A549 treated with CORT108297 at 1 μM for 4 hours (cell line): Measurements from ENCODE around the gene PLEKHB2. TPM values are rescaled to one million over a fixed set of nuclear protein-coding genes. Genes with fewer than 3 reads are reported as not detected.

Experiments used
- total RNA-seq: library from RNA; stranded (reverse); fragments of 200-300 nt; extraction: Qiagen RNA extraction; gene quantifications from 5 replicates; pipeline ENCODE4 v1.2.3, GENCODE V29; 2022

Gene PLEKHB2
- total RNA-seq = 68.8 to 80.4 TPM (median 78.0 TPM) in 5 replicates

DNA sequence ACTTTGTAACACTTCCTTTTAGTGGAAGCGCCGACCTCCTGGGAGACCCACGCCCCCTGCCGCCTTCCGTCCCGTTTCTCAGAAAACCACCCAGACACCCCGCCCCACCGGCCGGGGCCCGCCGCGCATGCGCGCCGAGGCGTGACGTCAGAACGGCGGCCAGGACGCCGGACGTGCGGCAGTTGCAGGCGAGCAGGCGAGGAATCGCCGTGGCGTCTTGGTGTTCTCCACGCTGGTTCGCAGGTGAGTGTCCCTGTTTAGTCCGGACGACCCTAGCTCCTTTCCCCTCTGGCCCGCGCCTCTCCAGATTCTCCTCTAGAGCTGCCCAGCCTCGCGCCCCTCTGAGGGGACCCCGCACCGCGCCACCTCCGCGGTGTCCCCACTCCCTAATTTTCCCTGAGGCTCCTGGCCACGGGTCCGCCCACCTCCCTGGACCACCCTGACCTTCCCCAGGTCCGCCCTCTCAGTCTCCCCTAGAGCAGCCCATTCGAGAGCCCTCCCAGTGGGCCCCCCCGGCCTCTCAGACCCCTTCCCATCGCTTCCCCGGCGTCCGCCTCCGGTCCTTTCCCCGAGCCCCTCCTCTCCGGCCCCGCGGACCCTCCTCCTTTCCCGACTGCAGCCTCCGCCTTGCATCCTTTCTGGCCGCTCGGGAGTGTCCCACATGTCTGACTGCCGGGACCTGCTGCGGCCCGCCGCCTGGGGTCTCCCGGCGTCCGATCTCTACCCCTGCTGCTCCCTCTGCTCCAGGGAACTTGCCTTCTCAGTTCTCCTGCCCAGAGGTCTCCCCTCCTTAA is at the start of gene PLEKHB2:
Gene PLEKHB2 (plus strand): TSS at position 181 of the 794 bp plus-strand sequence. CDS start 15,606 bp downstream, outside the sequence.

DNA sequence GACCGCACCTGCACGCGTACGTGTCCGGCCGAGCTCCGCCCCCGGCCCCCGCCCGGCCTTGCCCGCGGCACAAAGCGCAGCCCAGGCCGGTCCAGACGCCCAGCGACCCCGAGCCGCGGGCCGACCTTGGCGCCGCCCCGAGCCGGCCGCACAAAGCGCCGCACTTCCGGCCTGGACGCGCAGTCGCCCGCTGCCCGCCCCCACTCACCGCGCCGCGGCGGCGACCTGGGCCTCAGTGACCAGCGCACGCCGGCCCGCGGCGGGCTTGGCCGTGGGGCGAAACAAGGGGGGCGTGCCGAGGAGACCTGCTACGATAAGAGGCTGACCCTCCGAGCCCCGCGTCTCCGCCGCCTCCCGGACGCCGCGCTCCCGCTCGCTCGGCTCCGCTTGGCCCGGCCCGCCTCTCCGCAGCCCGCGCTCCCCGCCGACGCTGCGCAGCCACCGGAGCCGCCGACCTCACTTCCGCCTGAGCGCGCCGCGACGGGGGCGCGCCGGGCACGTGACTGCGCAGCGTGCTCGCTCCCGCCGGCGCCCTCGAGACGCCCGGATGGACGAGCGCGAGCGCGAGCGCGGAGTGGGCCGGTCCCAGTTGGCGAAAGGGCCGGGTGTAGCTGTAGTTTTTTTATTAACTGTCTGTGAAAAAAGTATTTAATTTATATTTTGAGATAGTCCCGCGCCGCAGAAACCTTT is 12.0 kb upstream of the PLEKHB2 start, which contains the start of gene FAM168B:
Gene FAM168B (minus strand): TSS at position 455 of the 690 bp plus-strand sequence. CDS start 10,814 bp downstream, outside the sequence.

Other genes starting within 250 kb of the PLEKHB2 start
- gene FAM168B, start 11.9 kb upstream of the PLEKHB2 start, total RNA-seq = 78.1 to 100 TPM (median 87.9 TPM) in 5 replicates
- gene POTEE, start 104.2 kb downstream of the PLEKHB2 start, total RNA-seq = 0.03 to 0.07 TPM (median 0.06 TPM) in 5 replicates